Testis (tissue), 3 donors: ENCODE data around the gene TOR1AIP2. TPM values are rescaled to one million over a fixed set of nuclear protein-coding genes. Genes with fewer than 3 reads are reported as not detected.
"Not testable (repeated sequence)": the region's sequence is repeated elsewhere in the genome, so short reads cannot be mapped to it uniquely, and the experiment has no call there.

Experiments
- DNase-seq: peaks from one replicate; pipeline ENCODE4 v3.0.0-alpha.2; 2019
- H3K27ac ChIP-seq, 2 donors: fragments of 200-600 bp; sonication (generic); one replicate each; pipeline ENCODE4 v1.5.1; 2019
- H3K27me3 ChIP-seq: fragments of 200-600 bp; sonication (generic); one replicate; pipeline ENCODE4 v1.5.1; 2019
- H3K36me3 ChIP-seq: fragments of 200-600 bp; sonication (generic); one replicate; pipeline ENCODE4 v1.5.1; 2017; ENCODE audit warnings: low read depth; ENCODE audit errors: missing control alignments
- H3K4me1 ChIP-seq: fragments of 200-600 bp; sonication (generic); one replicate; pipeline ENCODE4 v1.5.1; 2019
- H3K4me3 ChIP-seq, 2 donors: fragments of 200-600 bp; sonication (generic); one replicate each; pipeline ENCODE4 v1.5.1; 2017 to 2019
- H3K9me3 ChIP-seq: fragments of 200-600 bp; sonication (generic); one replicate; pipeline ENCODE4 v1.5.1; 2017
- CTCF ChIP-seq, 3 experiments: fragments of 450-650 bp in 2 of 3; fragments of 200-600 bp in 1 of 3; sonication (generic) in 1 of 3; IDR thresholded peaks; one replicate each; pipeline ENCODE4 v1.5.1; 2016 to 2019; ENCODE audit warnings: antibody characterized with exemption in 3 of 3, mild to moderate bottlenecking in 2 of 3, moderate library complexity in 1 of 3
- POLR2A ChIP-seq: fragments of 450-650 bp; IDR thresholded peaks from one replicate; pipeline ENCODE4 v1.6.1; 2017; ENCODE audit warnings: antibody characterized with exemption, mild to moderate bottlenecking, moderate library complexity
- WGBS, 2 donors: methylation state at CpG; one replicate each; pipeline ENCODE4 v1.1.5; 2018; 5-methylcytosine and 5-hydroxymethylcytosine counted together
- intact Hi-C: fragments of 100-400 bp; cut with DNase I; formaldehyde crosslinking; loops from one replicate; pipeline ENCODE4 v1.15.1; 2023; ENCODE audit warnings: low total_unique reads
- polyA plus RNA-seq: library from polyadenylated mRNA; stranded (reverse); fragments of 350-450 nt; fragmentation: Illumina TruSeq; extraction: RNeasy Lipid Tissue Mini Kit (QIAGEN cat#74804); gene quantifications from one replicate; pipeline ENCODE4 v1.2.3, GENCODE V29; 2014; ENCODE audit warnings: low read depth, low replicate concordance; ENCODE audit not compliant: insufficient read depth
- total RNA-seq, 2 donors: library from RNA; depleted of rRNA; stranded (reverse); fragments of >200 nt; gene quantifications; one replicate each; pipeline ENCODE4 v1.2.3, GENCODE V29; 2016

Gene TOR1AIP2
- total and polyA plus RNA-seq, 3 donors from 2014 or later, result 25.9 to 90.4 (median 71.5) TPM

GRCh38 chr1:179806333-179806732, 71.3 kb downstream of the TOR1AIP2 start:
- intact Hi-C loops, result no loop called here
- Histone ChIP-seq H3K27ac (no peak overlapping the region), H3K9me3 (no peaks in the 10 kb centered on the region), H3K27me3 (no peaks in the 10 kb centered on the region), H3K36me3 (no peaks in the 10 kb centered on the region), H3K4me1 (no peaks in the 10 kb centered on the region), H3K4me3 (no peak overlapping the region)
- TF ChIP-seq CTCF (IDR thresholded peaks at IDR 0.05) (no peak), POLR2A (no peak)
- no peak for DNase-seq
- 82 to 91% methylated on average over 4 of the region's 4 CpGs for WGBS, 2 donors

GRCh38 chr1:179805291-179806195, 72.1 kb downstream of the TOR1AIP2 start:
- no peak for DNase-seq
- H3K4me1 ChIP-seq, result no peaks in the 10 kb centered on the region
- 95 to 96% methylated on average over 17 to 19 of the region's 19 CpGs for WGBS, 2 donors
- intact Hi-C loops, result no loop called here
- TF ChIP-seq POLR2A (no peak), CTCF (IDR thresholded peaks at IDR 0.05) (no peak)
- H3K4me3 ChIP-seq, result no peak overlapping the region
- H3K27me3 ChIP-seq, result no peaks in the 10 kb centered on the region
- H3K36me3 ChIP-seq, result no peaks in the 10 kb centered on the region
- H3K9me3 ChIP-seq, result no peaks in the 10 kb centered on the region
- no peak overlapping the region for H3K27ac ChIP-seq

GRCh38 chr1:179804417-179804816, 73.2 kb downstream of the TOR1AIP2 start:
- intact Hi-C loops, H3K27ac ChIP-seq, H3K9me3 ChIP-seq, H3K4me3 ChIP-seq, H3K4me1 ChIP-seq, H3K27me3 ChIP-seq, DNase-seq, H3K36me3 ChIP-seq: not testable (repeated sequence)
- WGBS, 2 donors, result 93 to 95% methylated on average over 2 of the region's 2 CpGs

- H3K4me1 ChIP-seq, result no peaks in the 10 kb centered on the region
- no peak for TF ChIP-seq CTCF (IDR thresholded peaks at IDR 0.05)
- no peak for TF ChIP-seq POLR2A
- H3K4me3 ChIP-seq, result no peak overlapping the region
- H3K36me3 ChIP-seq, result no peaks in the 10 kb centered on the region
- WGBS, 2 donors, result 83 to 100% methylated on average over 1 of the region's 1 CpG
- intact Hi-C loops, result no loop called here
- no peak overlapping the region for H3K27ac ChIP-seq
- DNase-seq, result no peak
- H3K27me3 ChIP-seq, result no peaks in the 10 kb centered on the region
- no peaks in the 10 kb centered on the region for H3K9me3 ChIP-seq
These were observed 73.7 kb downstream of the TOR1AIP2 start for GRCh38 chr1:179803918-179804317.

- DNase-seq, result no peak
- TF ChIP-seq CTCF (IDR thresholded peaks at IDR 0.05), result no peak
- TF ChIP-seq POLR2A, result no peak
- Histone ChIP-seq H3K27me3 (no peaks in the 10 kb centered on the region), H3K4me1 (no peaks in the 10 kb centered on the region), H3K36me3 (no peaks in the 10 kb centered on the region), H3K4me3 (no peak overlapping the region), H3K27ac (no peak overlapping the region), H3K9me3 (no peaks in the 10 kb centered on the region)
- WGBS, 2 donors, result 84 to 87% methylated on average over 6 of the region's 6 CpGs
- intact Hi-C loops, result no loop called here
These were observed 74.5 kb downstream of the TOR1AIP2 start for GRCh38 chr1:179803104-179803503.
